SU-DHL-6 (cell line): ENCODE results near the gene CMTM8.

Experiments
- H2AFZ ChIP-seq: fragments of 200-600 bp; sonication (generic); 2 replicates; pipeline ENCODE4 v1.6.1; 2014; ENCODE audit warnings: low read depth, mild to moderate bottlenecking, moderate library complexity, mixed read lengths, antibody characterized with exemption, low read length; ENCODE audit not compliant: severe bottlenecking
- H3F3A ChIP-seq: fragments of 200-600 bp; shearing (Covaris generic); 2 replicates; pipeline ENCODE4 v1.6.0; 2016; ENCODE audit warnings: antibody characterized with exemption, mild to moderate bottlenecking; ENCODE audit not compliant: insufficient read depth
- H3K27ac ChIP-seq: fragments of 200-600 bp; sonication (generic); 2 replicates; pipeline ENCODE4 v1.5.1; 2016; ENCODE audit warnings: low read depth, mild to moderate bottlenecking, low read length, moderate library complexity, mixed read lengths
- H3K27me3 ChIP-seq: fragments of 200-600 bp; sonication (generic), shearing (Covaris generic); 2 replicates; pipeline ENCODE4 v1.6.0; 2014; ENCODE audit warnings: mild to moderate bottlenecking, low read length
- H3K36me3 ChIP-seq: fragments of 200-600 bp; sonication (generic); 2 replicates; pipeline ENCODE4 v1.6.1; 2014; ENCODE audit warnings: mild to moderate bottlenecking, low read length, mixed read lengths
- H3K4me2 ChIP-seq: fragments of 300-600, 200-600 bp; shearing (Covaris generic), sonication (generic); 2 replicates; pipeline ENCODE4 v1.6.0; 2014; ENCODE audit warnings: low read length, low read depth, mild to moderate bottlenecking; ENCODE audit not compliant: poor library complexity, severe bottlenecking
- H3K4me3 ChIP-seq: fragments of 200-600 bp; sonication (generic); 2 replicates; pipeline ENCODE4 v1.5.1; 2014; ENCODE audit warnings: antibody characterized with exemption, low read length, mild to moderate bottlenecking, mixed read lengths; ENCODE audit not compliant: insufficient read depth, poor library complexity, severe bottlenecking
- H3K79me2 ChIP-seq: fragments of 200-600 bp; sonication (generic); 2 replicates; pipeline ENCODE4 v1.6.1; 2014; ENCODE audit warnings: mild to moderate bottlenecking, low read length, moderate library complexity; ENCODE audit not compliant: insufficient read depth
- H3K9ac ChIP-seq: fragments of 200-600 bp; sonication (generic); 2 replicates; pipeline ENCODE4 v1.7.0; 2014; ENCODE audit warnings: mild to moderate bottlenecking, low read length
- H3K9me2 ChIP-seq: fragments of 200-600 bp; sonication (generic); replicated peaks from 2 replicates; pipeline ENCODE4 v1.6.1; 2014; ENCODE audit warnings: low read length; ENCODE audit not compliant: insufficient read depth
- H3K9me3 ChIP-seq: fragments of 200-600 bp; sonication (generic); 2 replicates; pipeline ENCODE4 v1.6.1; 2014; ENCODE audit warnings: low read length, mixed read lengths; ENCODE audit not compliant: insufficient read depth
- H4K20me1 ChIP-seq: fragments of 200-600 bp; sonication (generic); 2 replicates; pipeline ENCODE4 v1.6.1; 2014; ENCODE audit warnings: low read depth, mild to moderate bottlenecking, antibody characterized with exemption, low read length, moderate library complexity, mixed read lengths
- CTCF ChIP-seq: fragments of 200-600 bp; sonication (generic); IDR thresholded peaks from one replicate; pipeline ENCODE4 v1.5.1; 2017; ENCODE audit warnings: antibody characterized with exemption, mild to moderate bottlenecking, low read length, moderate library complexity; ENCODE audit not compliant: insufficient read depth, poor library complexity, severe bottlenecking
- EZH2phosphoT487 ChIP-seq: fragments of 200-600 bp; sonication (generic), shearing (Covaris generic); conservative IDR thresholded peaks from 2 replicates; pipeline ENCODE4 v1.6.1; 2018; ENCODE audit warnings: mild to moderate bottlenecking, antibody characterized with exemption, low read length, moderate library complexity, mixed read lengths

The CMTM8 gene

GRCh38 chr3:32308378-32308777, 69.9 kb downstream of the CMTM8 start:
- Histone ChIP-seq H3K9ac (no peak overlapping the region), H3K9me3 (no peaks in the 10 kb centered on the region), H4K20me1 (no peaks in the 10 kb centered on the region), H3K27ac (no peak overlapping the region), H3K4me2 (no peak overlapping the region), H2AFZ (no peak overlapping the region), H3K4me3 (no peak overlapping the region), H3F3A (no peaks in the 10 kb centered on the region), H3K79me2 (no peaks in the 10 kb centered on the region), H3K36me3 (no peaks in the 10 kb centered on the region), H3K27me3 (no peaks in the 10 kb centered on the region), H3K9me2 (no peaks in the 10 kb centered on the region)
- no peak for TF ChIP-seq CTCF
- no peak for TF ChIP-seq EZH2phosphoT487

GRCh38 chr3:32309654-32310242, 71.3 kb downstream of the CMTM8 start:
- Histone ChIP-seq H3K4me3 (no peak overlapping the region), H3K79me2 (no peaks in the 10 kb centered on the region), H3K9me2 (no peaks in the 10 kb centered on the region), H4K20me1 (no peaks in the 10 kb centered on the region), H3K27ac (no peak overlapping the region), H2AFZ (no peak overlapping the region), H3K36me3 (no peaks in the 10 kb centered on the region), H3K4me2 (no peak overlapping the region), H3K27me3 (no peaks in the 10 kb centered on the region), H3K9me3 (no peaks in the 10 kb centered on the region), H3F3A (no peaks in the 10 kb centered on the region), H3K9ac (no peak overlapping the region)
- no peak for TF ChIP-seq CTCF
- TF ChIP-seq EZH2phosphoT487, result no peak

DNA sequence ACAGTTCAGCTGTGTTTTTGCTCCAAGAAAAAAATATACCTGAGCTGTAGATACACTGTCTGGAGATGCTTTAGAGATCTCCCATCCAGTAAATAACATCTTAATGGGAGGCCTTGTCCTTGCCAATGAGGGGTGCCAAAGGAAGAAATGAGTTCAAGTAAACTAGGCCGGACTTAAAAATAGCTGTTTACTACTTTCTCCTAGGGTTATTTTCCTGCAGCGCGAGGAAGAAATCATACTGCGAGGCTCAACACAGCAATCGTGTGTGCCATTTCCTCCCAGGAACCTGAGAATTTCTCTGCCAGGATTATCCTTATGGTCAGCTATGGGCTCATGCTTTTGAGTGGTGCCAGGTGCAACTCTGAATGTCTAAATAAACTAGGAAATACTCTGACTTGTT, 71.9 kb downstream of the CMTM8 start:
- Histone ChIP-seq H3K27me3 (no peaks in the 10 kb centered on the region), H3K27ac (no peak overlapping the region), H3K36me3 (no peaks in the 10 kb centered on the region), H3K4me3 (no peak overlapping the region), H3F3A (no peaks in the 10 kb centered on the region), H3K9ac (no peak overlapping the region), H4K20me1 (no peaks in the 10 kb centered on the region), H3K79me2 (no peaks in the 10 kb centered on the region), H3K4me2 (no peak overlapping the region), H3K9me3 (no peaks in the 10 kb centered on the region), H2AFZ (no peak overlapping the region), H3K9me2 (no peaks in the 10 kb centered on the region)
- TF ChIP-seq CTCF (no peak), EZH2phosphoT487 (no peak)
